ENCODE results near the gene BCKDK. TPM values are rescaled to one million over a fixed set of nuclear protein-coding genes. Genes with fewer than 3 reads are reported as not detected.

BCKDK gene
- total and polyA plus RNA-seq, 12 donors = 26.1 to 90.9 (median 71.4) TPM

GRCh38 chr16:31090540-31090939 is 17.6 kb upstream of the BCKDK start:
- TF ChIP-seq, protein P1, sequence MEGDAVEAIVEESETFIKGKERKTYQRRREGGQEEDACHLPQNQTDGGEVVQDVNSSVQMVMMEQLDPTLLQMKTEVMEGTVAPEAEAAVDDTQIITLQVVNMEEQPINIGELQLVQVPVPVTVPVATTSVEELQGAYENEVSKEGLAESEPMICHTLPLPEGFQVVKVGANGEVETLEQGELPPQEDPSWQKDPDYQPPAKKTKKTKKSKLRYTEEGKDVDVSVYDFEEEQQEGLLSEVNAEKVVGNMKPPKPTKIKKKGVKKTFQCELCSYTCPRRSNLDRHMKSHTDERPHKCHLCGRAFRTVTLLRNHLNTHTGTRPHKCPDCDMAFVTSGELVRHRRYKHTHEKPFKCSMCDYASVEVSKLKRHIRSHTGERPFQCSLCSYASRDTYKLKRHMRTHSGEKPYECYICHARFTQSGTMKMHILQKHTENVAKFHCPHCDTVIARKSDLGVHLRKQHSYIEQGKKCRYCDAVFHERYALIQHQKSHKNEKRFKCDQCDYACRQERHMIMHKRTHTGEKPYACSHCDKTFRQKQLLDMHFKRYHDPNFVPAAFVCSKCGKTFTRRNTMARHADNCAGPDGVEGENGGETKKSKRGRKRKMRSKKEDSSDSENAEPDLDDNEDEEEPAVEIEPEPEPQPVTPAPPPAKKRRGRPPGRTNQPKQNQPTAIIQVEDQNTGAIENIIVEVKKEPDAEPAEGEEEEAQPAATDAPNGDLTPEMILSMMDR (IDR thresholded peaks at IDR 0.05) = no peak
- Histone ChIP-seq H3K4me1 (peaks cover 0 to 24% (median 18%) of the 10 kb centered on the region in 9 donors), H3K4me3 (no peak overlapping the region), H3K27ac (no peak overlapping the region), H3K27me3 (no peaks in the 10 kb centered on the region), H3K9me3 (no peaks in the 10 kb centered on the region), H3K36me3 (peaks cover 0 to 71% (median 11%) of the 10 kb centered on the region in 9 donors)
- intact Hi-C loops (cut with DNase I) = loop anchor here in 2 of 10 donors (5.0 kb wide), 2 partner anchors 58 to 108 kb away; partner anchors contain the start of gene STX4 (in 1 of the 2)
- WGBS, 2 donors = 93 to 94% methylated on average over 2 of the region's 2 CpGs
- DNase-seq (no peak), ATAC-seq (no peak)

- Histone ChIP-seq H3K27me3 (no peaks in the 10 kb centered on the region), H3K4me1 (peaks cover 0 to 30% (median 20%) of the 10 kb centered on the region in 9 donors), H3K4me3 (no peak overlapping the region), H3K9me3 (no peaks in the 10 kb centered on the region), H3K36me3 (peaks cover 0 to 53% (median 11%) of the 10 kb centered on the region in 9 donors), H3K27ac (no peak overlapping the region)
- WGBS, 2 donors = 93 to 95% methylated on average over 5 of the region's 5 CpGs
- no peak for DNase-seq
- TF ChIP-seq, protein P1 (IDR thresholded peaks at IDR 0.05) = no peak
- no peak for ATAC-seq
- intact Hi-C loops (cut with DNase I) = loop anchor here in 2 of 10 donors (5.0 kb wide), 2 partner anchors 60 to 110 kb away; partner anchors contain the start of gene STX4 (in 1 of the 2)
Observed at GRCh38 chr16:31092330-31092729, 15.9 kb upstream of the BCKDK start.

DNA sequence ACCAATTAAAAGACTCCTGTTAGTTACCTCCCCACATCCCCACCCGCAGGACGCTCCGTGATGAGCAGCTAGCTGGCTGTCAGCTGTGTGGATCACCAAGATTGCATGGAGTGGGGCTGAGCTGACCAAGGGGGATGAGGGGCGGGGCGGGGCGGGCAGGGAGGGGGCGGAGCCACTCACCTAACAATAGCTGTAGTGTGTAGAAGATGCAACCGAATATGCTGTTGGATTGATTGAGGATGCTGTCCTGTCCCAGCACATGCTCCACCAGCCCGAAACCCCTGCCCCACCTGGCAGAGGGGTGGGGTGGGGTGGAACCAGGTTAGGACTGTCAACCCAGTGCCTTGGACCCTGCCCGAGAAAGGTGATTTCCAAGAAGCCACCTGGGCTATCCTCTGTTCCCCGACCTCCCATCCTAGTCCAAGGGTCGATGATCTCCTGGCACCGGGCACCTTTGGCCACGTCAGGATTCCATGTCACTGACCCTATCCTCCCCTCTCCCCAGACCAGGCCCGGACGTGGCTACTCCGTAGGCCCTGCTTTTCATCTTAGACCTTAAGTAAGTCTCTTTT is 15.0 kb upstream of the BCKDK start:
- no peak for DNase-seq
- intact Hi-C loops (cut with DNase I) = loop anchor here in 2 of 10 donors (5.0 kb wide), 2 partner anchors 61 to 111 kb away; partner anchors contain the start of gene STX4 (in 1 of the 2)

DNA sequence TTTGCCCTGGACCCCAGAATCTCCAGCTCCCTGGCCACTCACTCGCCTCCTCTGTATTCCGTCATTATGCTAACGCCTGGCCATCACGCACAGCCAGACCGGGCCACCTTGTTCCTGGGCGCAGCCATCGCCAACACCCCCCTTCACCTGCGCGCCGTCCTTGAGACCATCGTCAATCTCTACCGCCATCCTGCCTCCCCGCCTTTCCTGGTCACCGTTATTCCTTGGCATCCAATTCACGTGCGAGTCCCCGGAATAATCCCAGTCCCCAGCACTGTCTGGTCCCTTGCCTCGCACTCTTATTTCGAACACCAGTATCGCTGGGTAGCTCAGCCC is 14.1 kb upstream of the BCKDK start:
- H3K4me1 ChIP-seq = peaks cover 0 to 30% (median 20%) of the 10 kb centered on the region in 9 donors
- no peaks in the 10 kb centered on the region for H3K9me3 ChIP-seq
- no peaks in the 10 kb centered on the region for H3K27me3 ChIP-seq
- WGBS, 2 donors = 0 to 1% methylated on average over 20 of the region's 20 CpGs
- ATAC-seq (peak in 7 of 8 donors; percentile 3 to 39 (median 22)), DNase-seq (no peak)
- H3K4me3 ChIP-seq = peak overlapping the region; percentile 76 to 98 (median 88)
- peak overlapping the region in 9 of 10 donors; percentile 83 to 93 (median 87) for H3K27ac ChIP-seq
- TF ChIP-seq, protein P1 (IDR thresholded peaks at IDR 0.05) = no peak
- peaks cover 0 to 35% (median 11%) of the 10 kb centered on the region in 9 donors for H3K36me3 ChIP-seq
- intact Hi-C loops (cut with DNase I) = loop anchor here in 3 of 10 donors (1.0 to 5.0 kb wide), 4 partner anchors 48 to 112 kb away; partner anchors contain the start of genes HSD3B7 (in 1 of the 3) and STX4 (in 1 of the 3)

More for the DNA sequence above, 15.0 kb upstream of the BCKDK start:
- H3K27me3 ChIP-seq = no peaks in the 10 kb centered on the region
- H3K4me1 ChIP-seq = peaks cover 0 to 30% (median 20%) of the 10 kb centered on the region in 9 donors
- WGBS, 2 donors = 37 to 50% methylated on average over 17 of the region's 17 CpGs
- H3K4me3 ChIP-seq = peak overlapping the region in 9 of 10 donors; percentile 76 to 98 (median 92)
- H3K9me3 ChIP-seq = no peaks in the 10 kb centered on the region
- TF ChIP-seq, protein P1 (IDR thresholded peaks at IDR 0.05) = no peak
- peaks cover 0 to 44% (median 11%) of the 10 kb centered on the region in 9 donors for H3K36me3 ChIP-seq
- H3K27ac ChIP-seq = peak overlapping the region in 1 of 10 donors; percentile 93
- ATAC-seq = no peak

All from heart right ventricle (tissue), 16 donors.